GM21717 (cell line): Measurements from ENCODE around the gene DESI2.
"Not testable (repeated sequence)": the region's sequence is repeated elsewhere in the genome, so short reads cannot be mapped to it uniquely, and the experiment has no call there.

Experiments
- ATAC-seq: cut with Tn5 transposase; IDR thresholded peaks from one replicate; pipeline ENCODE4 v1.9.1; 2021; ENCODE audit warnings: mild to moderate bottlenecking, moderate library complexity; ENCODE audit not compliant: unreplicated experiment

Gene DESI2

GRCh38 chr1:244704107-244704506 is 51.2 kb downstream of the DESI2 start:
- no peak for ATAC-seq

- no peak for ATAC-seq
Observed at GRCh38 chr1:244705261-244706234, 52.6 kb downstream of the DESI2 start.

- ATAC-seq: no peak
Observed at GRCh38 chr1:244709076-244709475, 56.1 kb downstream of the DESI2 start.

GRCh38 chr1:244709476-244710368 is 56.8 kb downstream of the DESI2 start:
- ATAC-seq: no peak

- ATAC-seq: no peak
Observed at GRCh38 chr1:244710474-244711062, 57.6 kb downstream of the DESI2 start.

GRCh38 chr1:244712669-244713068 is 59.7 kb downstream of the DESI2 start:
- no peak for ATAC-seq

- no peak for ATAC-seq
Observed at GRCh38 chr1:244713332-244713731, 60.4 kb downstream of the DESI2 start.

GRCh38 chr1:244727871-244728474 is 75.0 kb downstream of the DESI2 start:
- no peak for ATAC-seq

- no peak for ATAC-seq
Observed at GRCh38 chr1:244730153-244730933, 77.4 kb downstream of the DESI2 start.

- no peak for ATAC-seq
Observed at GRCh38 chr1:244730934-244731434, 78.1 kb downstream of the DESI2 start.

- no peak for ATAC-seq
Observed at GRCh38 chr1:244731651-244732050, 78.7 kb downstream of the DESI2 start.

- no peak for ATAC-seq
Observed at GRCh38 chr1:244732851-244733450, 80.0 kb downstream of the DESI2 start.

- no peak for ATAC-seq
Observed at GRCh38 chr1:244735404-244735803, 82.5 kb downstream of the DESI2 start.

GRCh38 chr1:244735876-244736561 is 83.1 kb downstream of the DESI2 start:
- ATAC-seq: no peak

- ATAC-seq: not testable (repeated sequence)
Observed at GRCh38 chr1:244739140-244739539, 86.2 kb downstream of the DESI2 start.

GRCh38 chr1:244740027-244740617 is 87.2 kb downstream of the DESI2 start:
- not testable (repeated sequence) for ATAC-seq

- no peak for ATAC-seq
Observed at GRCh38 chr1:244741692-244742091, 88.8 kb downstream of the DESI2 start.

GRCh38 chr1:244749230-244750016 is 96.5 kb downstream of the DESI2 start:
- no peak for ATAC-seq
